Stimulated activated CD8-positive, alpha-beta memory T cell treated with anti-CD3 and anti-CD28 coated beads, Interleukin-7, amount 100 ng/mL, for 1 hour (primary cell): Measurements from ENCODE around the gene KRI1.

Source experiments
- DNase-seq, 2 donors: peaks; one replicate each; pipeline ENCODE4 v3.0.0-alpha.2; 2020; ENCODE audit warnings: low read depth in 2 of 2

Gene KRI1

GRCh38 chr19:10565567-10566407 lies at the start of gene KRI1:
KRI1 (minus strand) TSS chr19:10566010; CDS start chr19:10565999, 11 bp downstream.
- peak; percentile 97 for DNase-seq

- DNase-seq = no peak
Measured at GRCh38 chr19:10612499-10613119, 46.8 kb upstream of the KRI1 start.

GRCh38 chr19:10611907-10612306 lies 46.1 kb upstream of the KRI1 start:
- DNase-seq = no peak

DNA sequence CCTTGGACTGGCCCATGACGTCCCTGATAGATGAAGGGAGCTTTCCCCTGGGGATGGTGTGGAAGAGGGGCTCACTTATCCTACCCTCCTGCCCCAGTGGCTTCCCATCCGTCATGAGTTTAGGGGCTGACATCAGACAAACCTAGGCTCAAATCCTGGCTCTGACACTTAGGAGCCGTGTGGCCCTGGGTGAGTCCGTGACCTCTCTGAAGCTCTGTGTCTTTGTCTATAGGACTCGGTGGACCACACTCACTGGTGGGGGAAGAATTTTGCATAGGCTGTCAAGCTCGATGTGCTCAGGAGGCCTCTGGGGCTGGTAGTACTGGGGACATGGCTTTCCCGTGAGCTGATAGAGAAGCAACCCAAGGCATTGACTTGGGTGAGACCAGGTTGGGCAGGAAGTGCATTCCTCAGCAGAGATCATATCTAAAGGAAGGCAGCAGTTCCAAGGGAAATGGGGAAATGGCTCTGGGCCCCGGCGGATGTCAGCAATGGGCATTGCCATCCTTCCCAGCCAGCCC lies 38.7 kb upstream of the KRI1 start:
- DNase-seq = no peak

- no peak for DNase-seq
Measured at GRCh38 chr19:10603873-10604459, 38.2 kb upstream of the KRI1 start.

DNA sequence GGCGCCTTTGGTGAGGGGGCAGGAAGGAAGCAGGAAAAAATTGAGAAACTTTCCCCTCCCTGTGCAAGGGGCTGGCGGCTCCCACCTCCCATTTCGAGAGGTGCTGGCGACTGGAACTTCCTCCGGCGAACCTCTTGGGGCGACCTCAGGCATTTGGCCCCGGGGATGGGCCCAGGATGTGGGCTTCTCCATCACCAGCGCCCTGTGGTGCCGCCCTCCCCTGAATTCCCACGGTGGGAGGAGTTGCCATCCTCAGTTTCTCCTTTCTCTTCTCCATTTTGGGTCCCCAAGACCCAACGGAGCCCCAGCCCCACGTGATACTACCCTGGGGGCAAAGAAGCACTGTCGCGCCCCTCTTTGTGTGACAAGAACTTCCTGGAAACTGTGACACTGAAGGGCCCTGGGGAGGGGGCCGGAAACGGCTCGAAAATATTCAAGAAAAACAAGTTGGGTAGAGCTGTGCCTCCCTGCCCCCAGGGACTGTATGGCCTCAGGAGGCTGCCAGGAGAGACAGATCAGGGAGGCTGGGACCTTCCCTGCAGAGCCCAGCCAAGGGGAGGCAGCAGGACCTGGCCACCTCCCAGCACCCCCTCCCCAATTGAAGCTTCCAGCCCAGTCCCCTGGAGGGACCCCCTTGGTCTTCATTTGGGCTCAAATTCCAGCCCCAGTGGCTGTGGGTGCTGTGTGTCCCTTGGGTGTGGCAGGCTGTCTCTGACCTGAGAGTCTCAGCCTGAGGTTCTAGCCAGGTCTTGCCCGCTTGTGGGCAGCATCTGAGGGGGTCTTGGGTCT lies 37.5 kb upstream of the KRI1 start:
- DNase-seq = peak; percentile 67 to 71

GRCh38 chr19:10602330-10603083 lies 36.7 kb upstream of the KRI1 start:
- peak; percentile 78 to 81 for DNase-seq

GRCh38 chr19:10601999-10602329 lies 36.2 kb upstream of the KRI1 start:
- DNase-seq = no peak

GRCh38 chr19:10600149-10600548 lies 34.3 kb upstream of the KRI1 start:
- no peak for DNase-seq

DNA sequence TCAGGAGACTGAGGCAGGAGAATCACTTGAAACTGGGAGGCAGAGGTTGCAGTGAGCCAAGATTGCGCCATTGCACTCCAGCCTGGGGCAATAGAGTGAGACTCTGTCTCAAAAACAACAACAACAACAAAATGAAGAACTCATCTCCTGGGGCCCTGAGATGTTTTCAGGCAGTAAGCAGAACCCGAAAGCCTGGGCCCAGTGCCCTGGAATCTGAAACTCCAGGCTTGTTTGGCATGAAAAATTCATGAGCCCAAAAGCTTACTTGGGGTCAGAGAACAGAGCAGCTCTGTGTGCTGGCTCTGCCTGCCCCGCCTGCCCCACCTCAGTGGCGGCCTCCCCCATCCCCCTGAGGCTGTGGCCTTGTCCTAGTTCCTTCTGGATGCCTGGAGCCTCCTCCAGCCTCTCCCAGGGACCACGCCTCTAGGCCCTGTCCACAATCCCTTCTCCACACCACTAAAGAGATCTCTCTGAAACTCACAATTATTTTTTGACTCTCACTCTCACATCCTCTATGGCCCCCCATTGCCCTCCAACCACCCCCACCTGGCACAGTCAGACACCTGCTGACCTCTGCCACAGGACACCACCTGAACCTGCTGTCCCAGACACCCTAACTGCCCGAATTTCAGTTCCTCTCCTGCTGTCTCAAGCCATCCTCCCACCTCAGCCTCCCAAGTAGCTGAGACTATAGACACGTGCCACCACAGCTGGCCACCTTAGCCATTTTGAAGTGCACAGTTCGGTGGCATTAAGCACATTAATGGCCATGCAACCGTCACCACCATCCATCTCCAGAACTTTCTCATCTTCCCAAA lies 28.2 kb upstream of the KRI1 start:
- DNase-seq = no peak

GRCh38 chr19:10593148-10593547 lies 27.3 kb upstream of the KRI1 start:
- DNase-seq = no peak

DNA sequence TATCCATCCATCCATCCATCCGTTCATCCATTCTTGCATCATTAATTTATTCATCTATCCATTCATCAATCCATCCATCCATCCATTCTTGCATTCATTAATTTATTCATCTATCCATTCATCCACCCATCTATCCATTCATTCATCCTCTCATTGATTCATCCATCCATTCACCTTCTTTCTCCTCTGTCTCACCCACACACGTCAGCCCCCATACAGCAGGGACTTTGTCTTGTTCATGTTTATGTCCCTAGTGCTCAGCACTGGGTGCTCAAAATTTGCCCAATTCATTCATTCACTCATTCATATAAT lies 22.0 kb upstream of the KRI1 start:
- no peak for DNase-seq

DNA sequence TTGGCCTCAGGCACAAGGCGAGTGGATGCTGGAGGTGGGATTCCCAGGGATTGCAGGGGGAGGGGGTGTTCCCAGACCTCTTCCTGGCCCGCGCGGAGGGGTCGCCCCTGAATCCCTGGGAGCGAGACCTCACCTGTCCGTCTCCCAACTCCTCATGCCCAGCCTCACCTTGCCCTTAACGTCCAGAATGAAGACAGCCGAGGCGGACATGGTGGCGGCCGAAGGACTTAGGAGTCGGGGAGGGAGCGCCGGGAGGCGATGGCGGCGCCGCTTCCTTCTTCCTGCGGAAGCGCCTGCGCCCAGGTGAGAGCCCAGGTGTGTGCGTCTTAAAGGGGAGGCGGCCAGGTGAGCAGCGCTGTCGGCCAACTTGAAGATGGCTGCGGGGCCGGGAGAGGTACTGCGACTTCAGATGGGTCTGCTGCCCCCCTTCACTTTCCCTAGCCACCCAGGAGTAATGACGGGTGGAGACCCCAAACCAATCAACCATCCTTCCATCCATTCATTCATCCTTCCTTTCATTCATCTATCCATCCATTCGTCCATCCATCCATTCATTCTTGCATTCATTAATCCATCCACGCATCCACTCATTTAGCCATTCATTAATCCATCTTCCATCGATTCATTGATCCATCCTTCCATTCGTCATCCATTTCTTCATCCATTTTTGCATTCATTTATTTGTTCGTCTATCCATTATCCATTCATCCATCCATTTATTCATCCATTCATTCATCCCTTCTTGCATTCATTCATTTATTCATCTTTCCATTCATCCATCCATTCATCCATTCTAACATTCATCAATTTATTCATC lies 21.4 kb upstream of the KRI1 start, which contains the start of gene AP1M2:
Gene AP1M2 (minus strand): TSS at position 291 of the 817 bp plus-strand sequence. CDS start 81 bp downstream, at position 210.
- DNase-seq = no peak

DNA sequence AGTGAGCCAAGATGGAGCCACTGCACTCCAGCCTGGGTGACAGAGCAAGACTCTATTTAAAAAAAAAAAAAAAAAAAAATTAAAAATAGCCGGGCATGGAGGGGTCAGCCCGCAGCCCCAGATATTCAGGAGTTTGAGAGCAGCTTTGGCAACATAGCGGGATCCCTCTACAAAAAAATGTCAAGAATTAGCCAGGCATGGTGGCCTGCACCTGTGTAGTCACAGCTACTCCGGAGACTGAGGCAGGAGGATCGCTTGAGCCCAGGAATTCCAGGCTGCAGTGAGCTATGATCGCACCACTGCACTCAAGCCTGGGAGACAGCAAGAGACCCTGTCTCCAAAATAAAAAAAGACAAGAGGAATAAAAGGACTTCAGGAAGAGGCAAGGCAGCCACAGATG lies 20.6 kb upstream of the KRI1 start:
- no peak for DNase-seq

DNA sequence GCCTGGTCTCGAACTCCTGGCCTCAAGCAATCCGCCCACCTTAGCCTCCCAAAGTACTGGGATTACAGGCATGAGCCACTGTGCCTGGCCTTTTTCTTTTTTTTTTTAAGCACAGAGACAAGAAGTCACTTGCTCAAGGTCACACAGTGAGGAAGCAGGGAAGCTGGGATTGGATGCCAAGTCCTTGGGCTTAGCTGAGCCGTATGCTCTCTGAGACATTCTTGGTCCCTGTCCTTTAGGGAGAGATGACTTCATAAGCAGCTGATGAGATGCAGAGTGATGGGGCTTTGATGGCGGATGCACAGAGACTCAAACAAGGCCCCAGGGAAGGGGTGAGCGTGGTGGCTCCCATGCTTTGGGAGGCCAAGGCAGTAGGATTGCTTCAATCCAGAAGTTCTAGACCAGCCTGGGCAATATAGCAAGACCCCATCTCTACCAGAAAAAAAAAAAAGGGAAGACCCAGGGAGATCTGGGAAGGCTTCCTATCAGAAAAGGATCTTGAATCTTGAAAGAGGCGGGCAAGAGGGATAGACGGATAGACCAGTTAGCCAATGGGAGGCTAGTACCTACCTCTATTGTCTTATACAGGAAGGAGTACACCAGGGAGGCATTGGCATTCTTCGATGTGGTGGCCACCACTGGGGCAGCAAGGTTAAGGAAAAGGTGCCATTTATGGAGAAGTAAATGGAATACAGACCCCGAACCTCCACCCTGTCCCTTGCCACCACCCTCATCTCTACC lies 17.4 kb upstream of the KRI1 start:
- DNase-seq = no peak

DNA sequence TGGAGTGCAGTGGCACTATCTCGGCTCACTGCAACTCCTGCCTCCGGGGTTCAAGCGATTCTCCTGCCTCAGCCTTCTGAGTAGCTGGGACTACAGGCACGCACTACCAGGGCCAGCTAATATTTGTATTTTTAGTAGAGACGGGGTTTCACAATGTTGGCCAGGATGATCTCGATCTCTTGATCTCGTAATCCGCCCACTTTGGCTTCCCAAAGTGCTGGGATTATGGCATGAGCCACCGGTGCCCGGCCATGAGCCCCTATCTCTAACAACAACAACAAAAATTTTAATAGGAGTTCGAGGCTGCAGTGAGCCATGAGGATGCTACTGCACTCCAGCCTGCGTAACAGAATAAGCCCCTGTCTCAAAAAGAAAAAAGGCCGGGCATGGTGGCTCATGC lies 16.3 kb upstream of the KRI1 start:
- no peak for DNase-seq

DNA sequence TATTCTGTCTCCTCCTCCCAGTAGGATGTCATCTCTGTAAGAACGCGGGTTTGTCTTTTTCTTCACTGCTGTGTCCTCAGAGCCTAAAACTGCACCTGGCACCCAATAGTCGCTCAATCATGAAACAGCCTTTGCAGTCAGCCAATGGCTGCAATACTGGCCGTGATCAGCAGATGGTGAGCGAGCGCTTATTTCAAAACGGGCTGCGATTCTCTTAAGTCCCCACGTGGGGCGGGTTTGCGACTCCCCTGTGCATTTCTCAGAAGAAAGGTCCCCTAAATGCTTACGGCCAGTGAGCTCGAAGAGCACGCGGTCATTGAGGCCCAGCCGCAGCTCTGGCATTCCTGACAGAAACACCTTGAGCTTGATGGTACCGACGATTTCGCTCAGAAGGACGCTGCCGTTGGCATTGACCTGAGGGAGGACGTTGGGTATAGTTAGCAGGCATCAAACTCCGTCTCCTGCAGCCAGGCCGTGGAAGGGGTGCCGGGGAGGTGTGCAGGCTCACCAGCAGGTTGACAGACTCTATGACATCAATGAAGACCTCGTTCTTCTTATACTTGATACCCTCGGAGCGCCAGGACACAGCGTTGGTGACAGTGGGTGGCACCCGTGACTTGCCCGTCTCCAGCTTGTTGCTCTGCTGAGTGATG lies 15.3 kb upstream of the KRI1 start:
- DNase-seq = peak; percentile 80 to 85

DNA sequence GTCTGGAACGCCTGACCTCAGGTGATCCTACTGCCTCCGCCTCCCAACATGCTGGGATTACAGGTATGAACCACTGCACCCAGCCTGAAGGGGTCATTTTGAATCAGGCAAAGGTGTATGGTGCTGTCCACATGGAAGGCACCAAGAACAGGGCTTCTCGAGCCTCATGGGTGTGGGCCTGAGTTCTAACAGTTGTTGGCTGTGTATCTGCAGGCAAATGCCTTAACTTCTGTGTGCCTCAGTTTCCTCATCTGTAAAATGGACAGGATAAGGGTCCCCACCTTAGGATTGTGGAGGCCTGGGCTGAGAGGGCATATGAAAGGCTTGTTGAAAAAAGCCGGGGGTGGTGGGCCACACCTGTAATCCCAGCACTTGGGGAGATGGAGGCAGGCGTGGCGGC lies 12.1 kb upstream of the KRI1 start:
- no peak for DNase-seq
